GM18867 (cell line): ENCODE results near the gene RARS2.
"Not testable (repeated sequence)": the region's sequence is repeated elsewhere in the genome, so short reads cannot be mapped to it uniquely, and the experiment has no call there.

ENCODE experiments used
- ATAC-seq: cut with Tn5 transposase; IDR thresholded peaks from one replicate; pipeline ENCODE4 v1.9.1; 2021; ENCODE audit warnings: mild to moderate bottlenecking, moderate library complexity; ENCODE audit not compliant: unreplicated experiment

Gene RARS2

GRCh38 chr6:87504441-87504840 is 85.3 kb downstream of the RARS2 start:
- no peak for ATAC-seq

DNA sequence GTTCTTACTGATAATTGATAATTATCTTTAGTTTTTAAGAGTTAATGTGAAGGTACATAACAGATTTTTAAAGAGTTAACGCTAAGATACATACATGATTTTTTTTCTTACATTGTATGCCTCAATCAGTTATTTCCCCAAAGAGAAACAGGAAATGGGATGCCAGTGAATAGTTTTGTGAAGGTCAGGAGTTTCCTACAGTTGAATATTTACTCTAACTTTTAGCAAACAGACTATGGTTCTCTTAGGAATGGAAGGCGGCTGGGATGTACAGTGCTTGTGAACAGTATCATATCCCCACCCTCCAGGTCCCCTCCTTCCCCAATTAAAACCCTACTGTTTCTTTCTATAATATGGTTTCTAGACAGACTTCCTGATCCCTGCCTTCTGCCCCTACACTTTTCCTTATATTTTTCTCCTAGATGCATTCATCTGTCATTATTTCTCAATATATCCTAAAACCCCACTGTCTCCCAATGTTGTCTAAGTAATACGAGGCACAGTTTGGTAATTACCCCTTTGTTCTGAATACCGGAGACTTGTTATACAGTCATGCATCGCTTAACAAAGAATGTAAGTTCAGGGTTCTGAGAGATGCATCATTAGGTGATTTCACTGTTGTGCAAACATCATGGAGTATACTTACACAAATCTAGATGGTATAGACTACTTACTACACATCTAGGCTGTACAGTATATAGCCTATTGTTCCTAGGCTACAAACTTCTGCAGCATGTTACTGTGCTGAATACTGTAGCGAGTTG is 87.8 kb downstream of the RARS2 start:
- ATAC-seq, result no peak

- no peak for ATAC-seq
Measured at GRCh38 chr6:87498048-87498447, 91.7 kb downstream of the RARS2 start.

DNA sequence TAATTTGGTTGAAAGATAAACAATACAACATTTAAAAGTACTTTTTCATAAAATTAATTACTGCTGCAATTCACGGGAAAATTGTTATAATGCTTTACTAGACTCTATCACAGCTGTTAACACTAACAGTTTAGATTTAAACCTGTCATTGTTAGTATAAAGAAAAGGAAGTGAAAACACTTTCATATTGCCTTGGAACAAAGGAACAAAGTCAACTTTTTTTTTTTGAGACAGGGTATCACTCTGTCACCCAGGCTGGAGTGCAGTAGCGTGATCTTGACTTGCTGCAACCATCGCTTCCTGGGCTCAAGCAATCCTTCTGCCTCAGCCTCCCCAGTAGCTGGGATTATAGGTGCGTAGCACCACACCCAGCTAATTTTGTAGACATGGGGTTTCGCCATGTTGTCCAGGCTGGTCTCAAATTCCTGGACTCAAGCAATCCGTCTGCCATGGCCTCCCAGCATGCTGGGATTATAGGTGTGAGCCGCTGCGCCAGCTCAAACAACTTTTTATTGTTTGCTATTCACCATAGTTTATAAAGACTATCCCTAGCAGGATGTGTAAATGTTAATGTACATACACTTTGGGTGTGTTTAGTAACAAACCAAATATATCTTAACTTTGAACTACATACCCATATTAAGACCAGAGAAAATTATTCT is 94.9 kb downstream of the RARS2 start:
- peak; percentile 81 for ATAC-seq

DNA sequence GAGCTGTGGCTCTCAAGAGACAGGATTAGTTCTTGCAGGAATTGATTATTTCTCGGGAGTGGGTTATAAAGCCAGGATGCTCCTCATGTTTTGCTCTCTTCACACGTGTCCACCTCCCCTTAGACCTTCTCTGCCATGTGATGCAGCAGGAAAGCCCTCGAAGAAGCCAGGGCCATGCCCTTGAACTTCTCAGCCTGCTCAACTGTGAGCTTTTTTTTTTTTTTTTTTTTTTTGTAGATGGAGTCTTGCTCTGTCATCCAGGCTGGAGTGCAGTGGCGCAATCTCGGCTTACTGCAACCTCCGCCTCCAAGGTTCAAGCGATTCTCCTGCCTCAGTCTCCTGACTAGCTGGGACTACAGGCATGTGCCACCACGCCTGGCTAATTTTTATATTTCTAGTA is 100.5 kb downstream of the RARS2 start:
- ATAC-seq, result not testable (repeated sequence)

DNA sequence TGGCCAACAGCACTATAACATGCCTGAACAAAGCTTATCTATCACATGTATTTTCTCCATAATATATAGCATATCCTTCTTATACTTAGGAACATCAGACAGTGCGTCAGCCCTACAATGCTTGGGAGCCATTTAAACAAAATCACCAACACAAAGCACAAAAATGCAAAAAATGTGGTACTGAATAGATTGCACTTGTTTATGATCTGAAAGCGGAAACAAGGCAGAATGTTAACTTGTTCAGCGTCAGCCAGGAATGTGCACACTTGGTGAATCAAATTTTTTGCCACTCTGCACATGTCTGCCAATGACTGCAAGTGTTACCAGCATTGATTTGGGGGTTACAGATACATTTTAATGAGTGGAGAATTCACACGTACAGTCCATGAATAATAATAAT is 102.2 kb downstream of the RARS2 start:
- no peak for ATAC-seq

GRCh38 chr6:87484491-87484890 is 105.3 kb downstream of the RARS2 start:
- ATAC-seq, result no peak

DNA sequence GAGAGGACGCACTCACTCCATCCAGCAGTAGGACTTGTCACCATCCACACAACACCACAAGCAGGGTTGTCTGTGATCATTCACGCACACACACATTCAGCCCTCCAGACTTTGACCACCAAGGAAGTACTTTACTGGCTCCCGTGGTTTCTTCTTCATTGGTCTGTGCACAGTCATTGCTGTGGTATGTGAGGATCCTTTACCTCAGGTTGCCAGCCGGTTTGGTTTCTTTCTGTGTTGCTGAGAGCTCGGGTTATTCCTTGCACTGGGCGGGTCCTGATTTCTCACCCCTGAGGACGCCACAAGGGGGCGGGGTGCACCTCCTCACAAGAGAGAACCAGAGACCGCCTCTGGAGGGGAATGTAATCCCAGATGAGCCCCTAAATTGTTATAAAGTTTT is 105.9 kb downstream of the RARS2 start:
- no peak for ATAC-seq

GRCh38 chr6:87482366-87482765 is 107.4 kb downstream of the RARS2 start:
- ATAC-seq, result no peak

DNA sequence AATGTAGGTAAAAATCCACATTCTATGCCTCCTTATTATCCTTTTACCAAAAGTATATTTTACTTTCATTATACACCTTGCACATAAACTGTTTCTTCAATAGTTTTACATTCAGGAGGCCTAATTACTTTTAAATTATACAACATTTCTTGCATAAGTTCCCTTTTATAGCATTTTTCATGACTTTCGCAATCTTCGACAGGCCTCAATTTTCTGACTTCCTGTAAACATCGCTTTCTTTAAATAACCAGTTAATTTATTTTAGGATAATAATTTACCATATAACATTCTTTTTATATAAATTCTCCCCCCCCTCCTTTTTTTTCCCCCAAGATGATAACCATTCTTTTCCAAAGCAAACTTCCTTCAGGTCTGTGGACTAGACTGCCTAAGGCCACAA is 107.9 kb downstream of the RARS2 start:
- ATAC-seq, result no peak

DNA sequence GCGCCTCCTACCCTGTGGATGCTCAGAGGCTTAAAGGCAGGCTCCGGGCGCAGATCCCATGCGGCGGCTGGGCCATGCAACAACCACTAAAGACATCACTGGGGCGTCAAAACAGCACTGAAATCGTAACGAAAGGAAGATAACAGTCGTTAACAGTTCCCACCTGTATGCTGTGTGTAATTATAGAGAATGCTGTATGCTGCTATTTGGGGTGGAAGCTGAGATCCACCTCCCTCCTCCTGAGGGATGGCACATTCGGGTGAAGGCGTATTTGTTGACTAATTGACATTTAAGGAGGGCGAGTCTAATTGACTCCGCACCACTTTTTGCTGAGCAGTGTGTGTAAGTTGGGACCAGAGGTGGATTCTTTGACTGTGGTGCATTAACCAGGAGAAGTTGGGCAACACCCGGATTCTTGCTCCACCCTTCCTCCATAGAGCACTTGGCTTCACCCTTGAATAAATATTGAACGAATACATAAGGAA is 116.3 kb downstream of the RARS2 start:
- peak; percentile 72 for ATAC-seq

GRCh38 chr6:87472525-87473418 is 117.0 kb downstream of the RARS2 start, which contains the start of gene SLC35A1:
TSS of gene SLC35A1 (plus strand) at chr6:87472974. CDS start at chr6:87473004, 30 bp downstream.
- ATAC-seq, result peak; percentile 96

DNA sequence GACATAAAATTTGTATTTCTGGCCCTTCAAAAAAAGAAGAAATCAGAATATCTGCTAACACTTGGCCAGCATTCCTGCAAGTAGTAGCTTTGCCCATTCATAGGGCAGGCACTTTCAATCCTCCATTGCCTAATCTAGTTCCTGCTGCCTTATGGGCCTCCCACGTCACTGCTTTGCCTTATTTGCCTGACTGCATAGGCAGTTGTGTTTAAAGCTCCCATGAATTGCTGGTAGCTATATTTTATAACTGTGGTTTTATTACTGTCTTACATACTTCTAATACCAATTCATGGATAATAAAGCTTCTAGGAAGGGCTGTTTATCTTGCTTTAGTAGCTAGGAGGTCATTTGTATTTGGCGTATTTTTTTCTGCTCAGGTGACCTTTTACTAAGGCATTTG is 124.7 kb downstream of the RARS2 start:
- ATAC-seq, result no peak
